ENCODE data around the gene FXYD5.

DNA sequence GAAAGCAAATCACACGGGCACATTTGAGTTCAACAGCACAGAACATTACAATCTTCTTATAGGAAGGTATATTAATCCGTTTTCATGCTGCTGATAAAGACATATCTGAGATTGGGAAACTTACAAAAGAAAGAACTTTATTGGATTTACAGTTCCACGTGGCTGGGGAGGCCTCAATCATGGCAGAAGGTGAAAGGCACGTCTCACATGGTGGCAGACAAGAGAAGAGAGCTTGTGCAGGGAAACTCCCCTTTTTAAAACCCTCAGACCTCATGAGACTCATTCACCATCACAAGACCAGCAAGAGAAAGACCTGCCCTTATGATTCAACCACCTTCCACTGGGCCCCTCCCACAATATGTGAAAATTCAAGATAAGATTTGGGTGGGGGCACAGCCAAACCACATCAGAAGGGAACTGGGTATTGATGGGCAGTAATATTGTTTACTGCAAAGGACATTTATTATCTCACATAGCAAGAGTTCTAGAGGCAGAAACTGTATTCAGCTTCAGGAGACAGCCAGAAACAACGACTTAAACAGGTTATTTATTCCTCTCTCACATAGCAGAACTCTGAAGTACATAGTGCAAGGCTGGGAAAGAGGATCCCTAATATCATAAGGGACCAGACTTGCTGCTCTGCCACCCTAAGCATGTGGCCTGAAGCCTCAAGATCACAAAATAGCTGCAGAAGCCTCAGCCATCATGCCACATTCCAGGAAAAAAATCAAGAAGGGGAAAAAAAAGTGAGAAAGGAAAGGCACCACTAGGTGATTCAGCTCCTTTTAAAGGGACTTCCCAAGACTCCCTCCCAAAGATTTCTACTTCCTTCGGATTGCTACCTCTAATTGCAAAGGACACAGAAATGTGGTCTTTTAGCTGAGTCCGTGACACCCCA, 23.1 kb downstream of the FXYD5 start:
- TF ChIP-seq POLR2A (IDR thresholded peaks at IDR 0.05; ENCODE audit: low read depth, low read length): no peak
- TF ChIP-seq POLR2AphosphoS5 (IDR thresholded peaks at IDR 0.05; ENCODE audit: low read depth, low read length): no peak
